ENCODE results near the gene ADAMTSL1.

ADAMTSL1 gene

DNA sequence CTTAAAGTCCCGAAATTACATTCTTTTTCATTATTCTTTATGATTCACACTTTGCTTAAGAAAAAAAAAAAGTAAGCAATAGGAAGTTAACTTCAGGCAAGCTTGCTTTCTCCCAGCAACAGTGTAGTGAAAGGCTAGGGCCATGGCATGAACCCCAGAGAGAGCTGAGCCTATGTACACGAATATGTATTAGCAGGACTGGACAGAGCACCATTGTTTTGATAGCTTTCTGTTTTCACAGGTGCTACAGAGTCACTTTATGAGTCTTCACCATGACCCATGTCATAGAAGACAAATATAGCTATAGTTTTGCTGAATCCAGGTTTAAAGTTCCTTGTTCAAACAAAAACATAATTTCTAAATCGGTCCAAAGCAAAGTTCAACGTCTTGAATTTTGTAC is 199.2 kb downstream of the ADAMTSL1 start:
- no peak for DNase-seq

DNA sequence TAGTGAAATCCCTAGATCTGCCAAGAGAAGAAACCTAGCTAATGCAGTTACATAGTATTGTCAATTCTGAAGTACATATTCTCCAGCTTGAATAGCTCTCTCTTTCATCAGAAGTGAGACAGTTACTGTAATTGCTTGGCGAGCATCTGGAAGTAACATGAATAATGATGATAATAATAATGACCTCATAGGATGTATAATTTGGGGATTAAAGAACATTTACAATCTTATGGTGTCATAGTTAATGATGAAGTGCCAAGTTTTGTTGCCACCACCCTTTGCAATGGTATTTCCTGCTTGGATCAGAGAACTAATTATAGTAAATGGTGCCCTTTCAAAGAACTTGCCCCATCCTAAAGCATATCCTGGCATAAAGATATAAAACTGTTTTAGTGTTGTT is 201.4 kb downstream of the ADAMTSL1 start:
- no peak for DNase-seq

DNA sequence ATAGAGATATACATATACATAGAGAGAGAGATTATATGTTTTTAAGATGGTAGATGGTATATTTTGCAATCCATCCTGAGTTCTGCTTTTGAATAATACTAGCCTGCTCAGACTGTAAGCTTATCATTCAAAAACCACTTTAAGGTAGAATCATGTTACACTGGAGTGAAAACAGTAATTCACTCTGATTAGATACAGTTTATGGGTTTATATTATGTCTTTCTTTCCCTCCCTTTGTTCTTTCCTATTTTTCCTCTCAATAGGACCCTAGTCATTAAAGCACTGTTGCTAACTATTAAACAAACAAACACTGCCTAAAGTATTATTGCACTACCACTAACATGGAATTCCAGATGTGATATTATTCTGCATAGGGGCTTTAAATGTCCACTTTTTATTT is 202.0 kb downstream of the ADAMTSL1 start:
- DNase-seq: no peak

DNA sequence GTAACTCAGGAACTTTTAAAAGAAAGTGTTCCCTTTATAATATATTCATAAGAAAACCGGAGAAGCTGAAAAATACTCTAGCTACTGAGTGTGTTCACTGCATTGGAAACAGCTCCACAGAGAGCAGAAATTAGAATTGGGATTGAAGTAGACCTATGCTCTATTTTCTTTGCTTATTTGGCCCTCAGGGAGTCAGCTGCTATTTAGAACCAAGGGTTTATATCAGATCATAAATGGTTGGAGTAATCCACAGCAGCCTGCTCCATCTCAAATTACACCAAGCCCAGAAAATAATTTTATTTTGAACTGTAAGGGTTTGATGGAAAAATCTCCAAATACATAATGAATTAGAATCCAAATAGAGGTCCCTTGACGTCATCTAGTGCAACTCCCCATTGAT is 202.6 kb downstream of the ADAMTSL1 start:
- DNase-seq: no peak

DNA sequence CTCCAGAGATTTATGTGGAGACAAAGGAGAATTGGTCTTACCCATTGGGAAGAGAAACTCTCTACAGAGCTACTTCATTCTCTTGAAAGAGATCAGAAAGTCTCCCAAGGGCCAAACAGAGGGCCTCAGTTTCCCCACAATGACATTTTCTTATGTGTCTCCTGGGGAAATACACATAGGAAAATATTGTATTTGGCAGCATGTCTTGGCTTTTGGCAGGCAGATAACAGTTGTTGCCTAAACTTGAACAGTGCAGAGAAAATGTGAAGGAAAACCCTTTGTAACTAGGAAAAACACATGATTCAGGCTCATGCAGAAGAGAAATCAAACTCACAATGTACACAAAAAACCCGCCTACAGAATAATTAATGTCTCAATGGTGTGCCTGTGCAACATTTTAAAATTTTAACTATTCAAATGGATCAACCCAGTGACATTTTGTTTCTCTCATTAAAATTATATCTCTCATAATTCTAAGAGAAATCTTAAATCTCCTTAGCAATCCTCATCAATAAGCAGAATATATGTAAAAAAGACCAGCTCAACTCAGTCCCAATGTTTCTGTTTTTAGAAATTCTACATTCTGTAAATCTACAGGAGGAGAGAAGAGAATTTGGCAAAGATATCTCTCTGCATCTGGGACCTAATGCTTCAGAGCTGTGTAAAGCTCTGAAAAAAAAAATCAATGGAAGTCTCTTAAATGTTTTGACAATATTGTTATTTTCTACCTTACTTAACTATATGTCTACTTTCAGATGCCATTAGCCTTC is 205.1 kb downstream of the ADAMTSL1 start:
- no peak for DNase-seq

DNA sequence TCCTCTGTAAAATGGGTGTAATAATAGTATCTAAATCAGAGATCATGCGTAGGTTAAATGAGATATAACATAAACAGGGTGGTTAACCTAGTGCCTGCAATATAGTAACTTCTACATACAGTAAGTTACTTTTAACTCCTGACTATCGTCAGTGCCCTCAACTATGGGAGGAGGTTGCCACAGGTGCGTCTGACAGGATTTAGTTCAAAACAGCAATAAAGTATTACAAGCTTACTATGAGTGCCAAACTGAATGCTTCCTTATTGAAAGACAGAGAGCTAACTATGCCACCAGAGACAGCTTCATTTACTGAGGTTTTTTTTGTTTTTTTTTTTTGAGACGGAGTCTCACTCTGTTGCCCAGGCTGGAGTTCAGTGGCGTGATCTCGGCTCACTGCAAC is 209.0 kb downstream of the ADAMTSL1 start:
- no peak for DNase-seq

DNA sequence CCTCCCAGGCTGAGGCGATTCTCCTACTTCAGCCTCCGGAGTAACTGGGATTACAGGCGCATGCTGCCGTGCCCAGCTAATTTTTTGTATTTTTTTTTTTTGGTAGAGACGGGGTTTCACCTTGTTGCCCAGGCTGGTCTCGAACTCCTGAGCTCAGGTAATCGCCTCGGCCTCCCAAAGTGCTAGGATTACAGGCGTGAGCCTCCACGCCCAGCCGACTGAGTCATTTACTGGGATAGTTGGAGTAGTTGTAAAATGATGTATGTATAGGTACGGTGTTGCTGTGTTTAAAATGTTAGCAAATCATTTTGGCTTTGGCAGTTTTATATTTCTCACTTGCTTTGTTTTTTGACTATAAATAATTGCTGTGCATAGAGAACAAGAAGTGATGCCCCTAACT is 209.4 kb downstream of the ADAMTSL1 start:
- no peak for DNase-seq

DNA sequence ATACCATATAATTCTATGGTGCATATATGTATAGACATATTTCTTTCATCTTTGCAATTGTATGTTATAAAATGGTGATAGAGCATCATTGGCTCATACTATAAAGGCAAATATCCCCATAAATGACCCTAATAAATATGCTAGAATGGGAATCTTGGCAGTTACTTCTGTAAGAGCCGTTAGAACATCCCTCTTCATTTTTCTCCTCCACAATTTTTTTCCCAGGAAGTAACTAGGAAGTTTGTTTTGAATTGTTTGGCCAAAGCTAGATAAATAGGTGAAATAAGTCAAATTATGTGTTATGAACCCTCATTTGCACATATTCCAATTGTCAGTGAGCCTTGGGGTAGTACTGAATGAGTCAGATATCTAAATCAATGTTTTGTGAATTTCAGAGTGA is 209.9 kb downstream of the ADAMTSL1 start:
- DNase-seq: no peak

DNA sequence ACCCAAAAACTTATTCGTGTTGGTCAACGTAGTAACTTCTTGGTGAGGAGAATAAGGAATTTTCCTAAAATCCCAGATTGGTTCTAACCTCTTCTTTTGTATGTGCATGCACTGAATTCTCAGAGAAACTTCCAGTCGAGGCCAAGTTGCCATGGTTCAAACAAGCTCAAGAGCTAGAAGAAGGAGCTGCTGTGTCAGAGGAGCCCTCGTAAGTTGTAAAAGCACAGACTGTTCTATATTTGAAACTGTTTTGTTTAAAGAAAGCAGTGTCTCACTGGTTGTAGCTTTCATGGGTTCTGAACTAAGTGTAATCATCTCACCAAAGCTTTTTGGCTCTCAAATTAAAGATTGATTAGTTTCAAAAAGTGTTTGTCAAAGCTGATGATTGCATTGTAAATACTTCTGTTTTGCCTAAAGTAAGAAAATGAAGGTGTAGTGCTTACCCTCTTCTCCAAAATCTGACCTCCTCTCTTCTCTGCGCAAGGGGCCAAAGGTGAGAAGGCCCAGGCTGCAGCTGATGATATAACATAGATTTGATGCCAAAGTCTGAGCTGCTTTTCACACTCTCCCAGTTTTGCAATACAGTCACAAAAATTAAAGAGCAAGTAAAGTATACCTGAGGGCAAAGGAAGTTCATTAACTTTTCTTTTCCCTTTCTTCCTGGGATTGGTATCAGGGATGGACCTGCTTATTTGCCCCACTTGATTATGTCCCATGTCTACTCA is 210.8 kb downstream of the ADAMTSL1 start:
- no peak for DNase-seq

DNA sequence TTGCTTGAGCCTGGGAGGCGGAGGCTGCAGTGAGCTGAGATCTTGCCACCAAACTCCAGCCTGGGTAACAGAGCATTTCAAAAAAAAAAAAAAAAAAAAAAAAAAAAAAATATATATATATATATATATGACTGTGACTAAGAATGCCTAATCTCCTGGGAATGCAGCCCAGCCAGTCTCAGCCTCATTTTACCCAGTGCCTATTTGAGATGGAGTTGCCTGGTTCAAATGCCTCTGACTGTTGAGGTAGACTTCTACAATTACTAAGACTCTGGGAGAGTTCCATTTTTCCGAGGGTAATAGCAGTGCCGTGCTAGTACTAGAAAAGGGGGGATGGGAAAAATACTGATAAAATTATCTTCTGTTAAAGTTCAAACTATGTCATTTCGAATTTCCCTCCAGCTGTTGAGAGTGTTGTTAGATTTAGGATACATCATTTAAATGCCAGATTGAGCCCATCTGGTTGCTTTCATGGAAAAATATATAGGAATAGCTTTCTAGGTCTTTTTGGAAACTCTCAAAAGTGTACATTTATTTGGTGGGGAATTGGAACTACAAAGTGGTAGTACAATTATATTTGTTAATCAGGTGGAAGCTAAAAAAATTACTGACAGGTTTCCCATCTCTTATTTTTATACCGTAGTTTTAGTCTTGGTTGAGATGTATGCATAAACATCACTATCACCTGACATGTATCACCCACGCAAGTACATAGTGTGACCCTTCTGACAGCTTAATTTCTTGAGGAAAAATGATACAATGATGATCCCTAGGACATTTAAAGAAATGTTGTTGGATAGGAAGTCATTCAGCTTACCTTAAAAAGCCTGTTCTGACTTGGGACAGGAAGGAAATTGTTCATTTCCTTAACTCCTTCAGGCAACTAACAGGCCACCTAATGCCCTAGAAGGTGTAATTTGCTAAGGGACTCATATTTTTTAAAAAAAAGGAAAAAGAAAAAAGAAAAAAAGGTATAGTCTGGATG is 214.9 kb downstream of the ADAMTSL1 start:
- no peak for DNase-seq

DNA sequence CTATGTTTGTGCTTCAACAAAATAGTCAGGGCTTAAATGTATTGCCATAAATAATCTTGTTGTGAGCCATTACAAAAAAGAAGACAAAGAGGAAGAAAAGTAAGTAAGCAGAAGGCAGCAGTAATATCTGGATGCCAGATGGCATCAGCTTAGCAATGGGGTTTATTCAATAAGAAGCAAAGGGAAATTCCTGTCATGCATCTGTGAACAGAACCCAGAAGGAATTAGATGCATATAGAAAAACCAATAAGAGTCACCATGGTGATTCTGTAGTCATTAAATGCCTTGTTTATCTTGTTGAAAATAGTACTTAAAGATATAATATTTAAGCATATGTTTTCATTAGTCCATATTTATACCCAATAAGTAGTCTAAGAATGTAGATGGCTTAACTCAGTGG is 216.0 kb downstream of the ADAMTSL1 start:
- DNase-seq: no peak

DNA sequence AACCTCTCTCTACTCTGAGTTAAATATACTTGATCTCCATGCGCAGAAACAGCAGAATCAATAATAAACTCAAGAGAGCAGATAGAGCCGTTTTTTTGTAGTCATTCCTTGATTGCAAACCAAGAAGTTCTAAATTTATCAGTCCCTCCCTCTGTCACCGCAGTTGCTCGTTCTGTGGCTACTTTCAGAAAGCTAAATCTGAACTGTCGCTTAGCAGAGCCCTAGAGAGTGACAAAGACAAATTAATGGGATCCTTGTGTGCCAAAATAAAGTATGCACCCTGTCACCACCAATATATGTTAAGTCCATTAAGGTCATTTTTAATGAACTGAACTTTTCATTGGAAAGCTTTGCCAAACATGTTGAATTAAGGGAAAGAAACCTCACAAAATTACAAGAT is 218.3 kb downstream of the ADAMTSL1 start:
- DNase-seq: no peak

DNA sequence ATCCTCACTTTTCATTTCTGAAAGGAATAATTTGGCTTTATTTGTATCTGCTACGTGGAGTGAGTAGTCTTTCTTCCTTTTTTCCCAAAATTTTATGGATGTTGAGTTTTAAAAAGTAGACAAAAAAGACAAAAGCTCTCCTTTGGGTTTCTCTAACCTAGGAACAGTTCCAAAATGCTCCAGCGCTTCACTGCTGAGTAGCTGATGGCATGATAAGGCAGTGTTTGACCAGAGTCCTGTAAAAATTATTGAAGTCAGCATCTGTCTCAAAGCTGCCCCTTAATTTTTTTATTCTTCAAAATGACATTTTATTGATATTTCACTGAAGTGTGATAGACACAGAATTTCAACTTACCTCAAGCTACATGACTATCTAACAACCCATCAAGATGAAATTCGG is 219.0 kb downstream of the ADAMTSL1 start:
- no peak for DNase-seq

DNA sequence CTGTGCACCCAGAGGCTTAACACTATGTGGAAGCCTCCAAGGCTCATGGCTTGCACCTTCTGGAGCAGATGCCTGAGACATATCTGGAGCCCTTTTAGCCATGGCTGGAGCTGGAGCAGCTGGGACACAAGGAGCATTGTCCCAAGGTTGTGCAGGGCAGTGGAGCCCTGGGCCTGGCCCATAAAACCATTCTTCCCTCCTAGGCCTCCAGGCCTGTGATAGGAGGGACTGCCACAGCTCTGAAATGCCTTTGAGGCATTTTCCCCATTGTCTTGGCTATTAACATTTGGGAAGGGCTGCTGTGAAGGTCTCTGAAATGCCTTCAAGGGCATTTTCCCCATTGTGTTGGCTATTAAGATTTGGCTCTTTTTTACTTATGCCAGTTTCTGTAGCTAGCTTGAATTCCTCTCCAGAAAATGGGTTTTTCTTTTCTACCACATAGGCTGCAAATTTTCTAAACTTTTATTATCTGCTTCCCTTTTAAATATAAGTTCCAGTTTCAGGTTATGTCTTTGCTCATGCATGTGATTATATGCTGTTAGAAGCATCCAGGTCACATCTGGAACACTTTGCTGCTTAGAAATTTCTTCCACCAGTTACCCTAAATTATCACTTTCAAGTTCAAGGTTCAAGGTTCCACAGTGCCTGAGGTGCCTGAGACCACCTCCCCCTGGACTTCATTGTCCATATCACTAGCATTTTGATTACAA is 221.2 kb downstream of the ADAMTSL1 start:
- DNase-seq: no peak

DNA sequence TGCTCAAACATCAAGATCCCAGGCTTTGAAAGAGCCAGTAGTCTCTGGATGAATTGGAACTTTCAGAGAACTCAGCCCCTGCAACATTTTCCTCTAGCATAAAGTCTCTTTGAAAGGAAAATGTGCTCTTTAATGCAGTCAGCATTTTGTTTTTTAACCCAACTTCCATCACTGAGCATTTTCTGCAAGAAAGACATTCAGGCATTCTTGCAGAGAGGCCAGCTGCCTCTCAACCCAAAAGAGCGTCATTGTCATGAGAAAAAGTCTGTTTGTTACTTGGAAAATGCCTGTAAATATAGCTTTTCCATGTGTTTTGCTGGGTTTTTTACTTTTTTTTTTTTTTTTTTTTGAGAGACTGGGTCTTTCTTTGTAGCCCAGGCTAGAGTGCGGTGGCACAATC is 225.0 kb downstream of the ADAMTSL1 start:
- no peak for DNase-seq

DNA sequence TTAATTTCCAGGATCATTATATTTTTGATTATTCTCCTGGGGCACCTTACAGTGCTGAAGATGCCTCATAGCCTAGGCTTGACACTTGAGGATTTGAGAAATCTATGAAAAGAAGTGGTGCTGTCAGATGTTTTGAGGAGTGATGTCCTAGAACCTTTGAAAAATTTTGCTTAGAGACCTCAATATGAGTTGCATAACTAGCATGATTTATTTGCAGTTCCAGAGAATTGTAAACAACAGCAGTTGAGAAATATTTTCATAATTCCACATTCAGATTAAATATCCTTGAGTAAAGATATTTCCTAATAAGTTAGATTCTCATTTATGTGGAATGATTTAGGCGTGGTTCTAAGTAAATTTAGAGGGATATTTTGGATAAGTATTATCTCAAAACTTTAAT is 225.8 kb downstream of the ADAMTSL1 start:
- DNase-seq: no peak

DNA sequence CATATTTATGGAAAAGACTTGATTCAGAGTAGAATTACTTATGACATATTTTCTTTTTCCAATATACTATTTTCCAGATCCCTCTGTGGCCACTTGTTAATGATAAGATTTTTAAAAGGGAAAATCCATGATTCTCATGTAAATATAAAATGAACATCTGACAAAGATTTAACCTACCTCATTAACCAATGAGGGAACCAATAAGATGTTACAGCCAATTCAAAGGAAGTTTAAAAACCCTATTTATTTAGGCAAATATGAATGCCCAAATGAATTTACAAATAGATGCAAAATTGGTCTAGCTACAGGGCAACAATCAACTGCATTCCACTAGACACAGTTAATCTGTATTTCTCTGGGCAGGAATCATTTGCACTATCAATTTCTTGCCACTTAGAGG is 226.8 kb downstream of the ADAMTSL1 start:
- no peak for DNase-seq

DNA sequence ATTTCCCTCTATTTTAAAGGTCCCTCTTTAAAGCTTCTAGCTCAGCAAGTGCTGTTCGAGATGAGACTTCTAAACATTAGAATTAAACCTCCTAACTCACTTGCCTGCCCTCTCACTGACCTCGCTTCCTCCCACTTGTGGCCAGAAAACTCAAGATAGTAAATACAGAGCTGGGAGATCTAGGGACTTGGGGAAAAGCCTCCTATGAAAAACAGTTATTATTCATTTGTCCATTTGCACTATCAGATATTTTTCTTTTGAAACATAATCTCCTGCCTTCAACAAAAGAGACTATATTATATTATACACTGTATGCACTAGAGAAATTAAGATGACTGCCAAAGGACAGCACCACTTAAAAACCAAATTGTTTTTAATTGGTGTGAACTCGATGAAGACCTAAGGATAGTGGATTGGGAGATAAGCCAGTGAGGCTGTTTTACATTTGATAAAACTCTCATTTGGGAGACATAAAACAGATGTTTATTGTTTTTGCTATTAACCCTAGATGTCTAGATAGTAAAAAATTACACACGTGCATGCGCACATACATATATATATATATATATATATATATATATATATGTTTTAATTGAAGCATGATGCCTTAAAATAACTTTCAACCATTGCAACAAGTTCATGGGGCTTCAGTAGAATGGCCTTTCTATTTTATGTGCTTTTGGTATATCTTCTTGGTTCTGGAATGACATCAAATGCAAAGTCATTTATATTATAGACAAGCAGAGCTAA is 229.4 kb downstream of the ADAMTSL1 start:
- no peak for DNase-seq

DNA sequence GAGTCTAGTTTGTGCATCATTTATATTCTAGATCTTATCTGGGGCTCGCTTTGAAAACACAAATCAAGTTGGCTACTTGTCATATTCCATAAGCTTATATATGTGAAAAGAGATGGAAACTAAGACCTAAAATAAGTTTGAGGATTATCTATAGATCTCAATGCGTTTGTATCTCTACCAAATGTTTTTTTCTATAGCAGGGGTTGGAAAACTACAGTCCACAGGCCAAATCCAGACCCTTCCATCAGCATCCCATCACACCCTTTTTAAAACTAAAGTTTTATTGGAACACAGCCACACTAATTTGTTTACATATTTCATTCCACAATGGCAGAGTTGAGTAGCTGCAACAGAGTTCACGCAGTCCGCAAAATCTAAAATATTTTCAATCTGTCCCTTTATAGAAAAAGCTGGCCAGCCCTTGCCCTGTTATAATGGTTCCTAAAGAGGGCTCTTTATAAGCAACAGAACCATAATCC is 230.0 kb downstream of the ADAMTSL1 start:
- DNase-seq: no peak

DNA sequence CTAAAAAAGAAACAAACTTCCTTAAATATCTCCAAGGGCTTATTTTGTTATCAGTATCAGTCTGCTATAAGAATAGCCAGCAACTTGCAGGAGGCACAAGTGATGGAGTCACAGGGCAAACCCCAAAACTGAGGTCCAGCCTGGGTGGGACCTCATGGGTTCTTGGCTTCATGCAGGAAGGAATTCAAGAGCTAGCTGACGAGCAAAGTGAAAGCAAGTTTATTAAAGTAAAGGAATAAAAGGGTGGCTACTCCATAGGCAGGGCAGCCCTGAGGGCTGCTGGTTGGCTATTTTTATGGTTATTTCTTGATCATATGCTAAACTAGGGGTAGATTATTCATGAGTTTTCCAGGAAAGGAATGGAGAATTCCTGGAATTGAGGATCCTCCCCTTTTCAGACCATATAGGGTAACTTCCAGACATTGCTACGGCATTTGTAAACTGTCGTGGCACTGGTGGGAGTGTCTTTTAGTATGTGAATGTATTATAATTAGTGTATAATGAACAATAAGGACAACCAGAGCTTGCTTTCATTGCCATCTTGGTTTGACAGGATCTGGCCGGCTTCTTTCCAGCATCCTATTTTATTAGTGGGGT is 231.9 kb downstream of the ADAMTSL1 start:
- DNase-seq: no peak

DNA sequence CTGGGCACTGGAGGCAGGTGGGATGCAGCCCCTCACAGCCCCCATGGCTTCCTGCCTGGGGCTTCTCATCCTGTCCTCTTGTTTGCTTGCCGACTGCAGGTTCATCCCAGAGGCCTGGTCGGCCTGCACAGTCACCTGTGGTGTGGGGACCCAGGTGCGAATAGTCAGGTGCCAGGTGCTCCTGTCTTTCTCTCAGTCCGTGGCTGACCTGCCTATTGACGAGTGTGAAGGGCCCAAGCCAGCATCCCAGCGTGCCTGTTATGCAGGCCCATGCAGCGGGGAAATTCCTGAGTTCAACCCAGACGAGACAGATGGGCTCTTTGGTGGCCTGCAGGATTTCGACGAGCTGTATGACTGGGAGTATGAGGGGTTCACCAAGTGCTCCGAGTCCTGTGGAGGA is 232.7 kb downstream of the ADAMTSL1 start:
- no peak for DNase-seq

Data from NCI-H187 treated with DMSO at 0.1 percent for 48 hours (cell line).